IPS-18c (cell line): ENCODE measurements around the gene RGPD3.
"Not testable (repeated sequence)": the region's sequence is repeated elsewhere in the genome, so short reads cannot be mapped to it uniquely, and the experiment has no call there.

ENCODE experiments used
- H3K4me3 ChIP-seq: 2 replicates; pipeline ENCODE4 v1.7.0; 2013; ENCODE audit warnings: low read depth, mild to moderate bottlenecking, low read length, moderate library complexity; ENCODE audit not compliant: insufficient read depth
- H3K9me3 ChIP-seq: one replicate; pipeline ENCODE4 v1.6.1; 2013; ENCODE audit warnings: mild to moderate bottlenecking, low read length, moderate library complexity; ENCODE audit not compliant: control insufficient read depth, insufficient read depth

RGPD3 gene

DNA sequence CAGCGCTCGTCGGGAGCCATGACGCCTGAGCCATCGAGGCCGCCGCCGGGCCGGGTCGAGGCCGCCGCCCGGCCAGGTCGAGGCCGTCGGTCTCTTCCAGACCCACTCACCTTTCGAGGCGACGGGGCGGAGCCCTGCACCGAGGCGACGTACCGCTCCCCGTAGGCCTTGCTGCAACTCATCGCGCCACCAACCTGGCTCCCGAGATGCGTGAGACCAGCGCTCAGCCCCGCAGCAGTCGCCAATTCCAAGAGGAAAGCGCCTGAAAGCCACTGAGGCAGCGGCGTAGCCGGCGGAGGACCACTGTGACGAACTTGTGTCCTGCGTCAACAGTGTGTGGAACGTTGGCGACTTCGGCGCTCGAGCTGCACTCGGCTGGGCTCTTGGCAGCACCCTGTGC is at the start of gene RGPD3:
Gene RGPD3, minus strand, starts transcription at position 307 of the 400 bp plus-strand sequence. Its CDS starts 125 bp downstream, at position 182.
- H3K9me3 ChIP-seq = not testable (repeated sequence)

DNA sequence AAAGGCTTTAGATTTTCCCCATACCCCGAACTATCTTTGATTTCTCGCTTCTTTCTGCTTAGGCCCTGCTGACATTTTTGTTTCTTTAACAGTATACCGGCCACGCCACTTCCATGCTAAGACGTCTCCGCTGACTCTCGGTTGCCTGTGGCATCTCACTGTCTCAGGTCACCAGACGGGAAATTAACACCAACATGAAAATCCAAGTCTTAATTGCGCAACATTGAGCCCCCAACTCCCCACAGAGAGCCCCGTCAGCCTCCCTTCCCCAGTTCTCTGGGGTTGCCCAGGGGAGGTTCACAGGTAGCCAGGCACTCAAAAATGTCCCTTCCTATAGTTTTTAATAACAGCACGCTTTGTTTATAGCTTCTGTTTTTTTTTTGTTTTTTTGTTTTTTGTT is 49.1 kb upstream of the RGPD3 start:
- no peak overlapping the region for H3K4me3 ChIP-seq
- H3K9me3 ChIP-seq = no peaks in the 10 kb centered on the region

More for the DNA sequence above, at the start of gene RGPD3:
- not testable (repeated sequence) for H3K4me3 ChIP-seq

DNA sequence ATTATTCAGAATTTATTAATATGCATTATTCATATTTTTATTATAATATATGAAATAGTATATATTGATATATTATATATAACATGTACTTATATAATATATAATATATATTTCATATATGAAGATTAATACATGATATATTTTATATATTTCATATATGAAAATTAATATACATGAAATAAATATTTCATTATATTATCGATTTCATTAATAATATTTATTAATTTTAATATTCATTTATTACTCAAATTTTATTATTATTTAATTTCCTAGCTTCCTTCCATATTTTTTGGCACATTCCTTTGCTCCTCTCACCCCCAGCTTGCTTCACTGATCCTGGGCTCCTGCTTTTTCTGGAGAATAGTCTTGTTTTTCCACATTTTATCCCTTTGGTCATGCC is 48.7 kb upstream of the RGPD3 start:
- no peaks in the 10 kb centered on the region for H3K9me3 ChIP-seq
- no peak overlapping the region for H3K4me3 ChIP-seq

DNA sequence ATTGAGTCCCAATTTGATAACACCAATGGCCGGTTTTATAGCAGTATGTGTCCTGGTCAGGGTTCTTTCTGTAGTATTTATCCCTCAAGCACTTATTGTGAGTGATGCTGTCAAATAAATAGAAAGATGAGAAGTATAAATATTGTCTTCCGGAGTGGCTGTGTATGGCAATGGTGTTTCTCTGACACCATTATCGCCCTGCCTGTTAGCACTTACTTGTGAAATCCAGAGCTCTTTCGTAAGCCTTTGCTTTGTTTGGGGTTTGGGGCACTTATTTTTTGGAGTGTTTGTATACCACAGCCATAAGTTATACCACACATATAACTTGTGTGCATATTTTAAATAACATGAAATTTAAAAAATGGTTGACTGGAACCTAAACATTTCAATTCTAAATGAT is 48.2 kb upstream of the RGPD3 start:
- Histone ChIP-seq H3K4me3 (no peak overlapping the region), H3K9me3 (no peaks in the 10 kb centered on the region)

DNA sequence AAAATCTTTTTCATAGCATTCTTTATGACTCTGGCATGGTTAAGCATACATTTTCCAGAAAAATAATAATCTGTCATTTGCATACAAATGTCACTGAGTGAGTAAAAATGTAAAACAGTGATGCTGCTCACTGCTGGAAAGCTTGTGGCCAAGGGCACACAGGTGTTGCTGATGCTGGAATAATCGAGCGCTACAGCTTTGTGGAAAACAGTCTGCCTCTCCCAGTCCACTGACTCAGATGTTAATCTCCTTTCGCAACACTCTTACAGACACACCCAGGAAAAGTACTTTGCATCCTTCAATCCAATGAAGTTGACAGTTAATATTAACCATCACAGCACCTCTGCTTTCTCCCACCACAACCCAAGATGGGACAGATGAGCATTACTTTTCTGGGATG is 46.6 kb upstream of the RGPD3 start:
- H3K4me3 ChIP-seq, H3K9me3 ChIP-seq: not testable (repeated sequence)

DNA sequence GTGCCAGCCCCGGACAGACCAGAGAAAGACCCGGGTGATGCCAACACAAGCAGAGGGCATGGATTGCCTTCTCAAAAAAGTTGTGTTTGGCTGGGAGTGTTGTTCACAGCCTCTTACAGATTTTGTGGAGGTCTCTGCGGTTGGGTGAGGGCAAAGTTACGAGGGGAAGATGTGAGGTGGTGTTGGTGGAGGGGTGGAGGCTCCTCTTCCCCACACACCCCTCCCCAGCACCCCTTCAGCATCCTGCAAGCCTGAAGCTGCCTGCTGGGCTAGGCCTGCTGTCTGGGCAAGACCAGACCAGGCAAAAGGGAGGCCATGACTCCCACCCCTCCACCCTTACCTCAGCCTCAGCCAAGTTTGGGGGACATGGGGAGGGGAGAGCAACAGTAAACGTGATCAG is 45.2 kb upstream of the RGPD3 start:
- H3K9me3 ChIP-seq, H3K4me3 ChIP-seq: not testable (repeated sequence)

DNA sequence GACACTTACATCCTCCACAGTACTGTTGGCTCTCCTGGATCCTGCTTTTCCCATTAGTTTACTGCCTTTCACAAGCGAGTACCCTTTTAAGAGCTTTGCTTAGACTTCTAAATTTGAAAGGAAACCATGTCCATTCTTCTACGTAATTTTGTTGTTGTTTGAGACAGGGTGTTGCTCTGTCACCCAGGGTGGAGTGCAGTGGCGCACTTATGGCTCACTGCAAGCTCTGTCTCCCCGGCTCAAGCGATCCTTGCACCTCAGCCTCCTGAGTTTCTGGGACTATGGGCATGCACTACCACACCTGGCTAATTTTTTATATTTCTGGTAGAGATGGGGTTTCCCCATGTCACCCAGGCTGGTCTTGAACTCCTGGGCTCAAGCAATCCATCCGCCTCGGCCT is 43.7 kb upstream of the RGPD3 start:
- not testable (repeated sequence) for H3K9me3 ChIP-seq, H3K4me3 ChIP-seq

DNA sequence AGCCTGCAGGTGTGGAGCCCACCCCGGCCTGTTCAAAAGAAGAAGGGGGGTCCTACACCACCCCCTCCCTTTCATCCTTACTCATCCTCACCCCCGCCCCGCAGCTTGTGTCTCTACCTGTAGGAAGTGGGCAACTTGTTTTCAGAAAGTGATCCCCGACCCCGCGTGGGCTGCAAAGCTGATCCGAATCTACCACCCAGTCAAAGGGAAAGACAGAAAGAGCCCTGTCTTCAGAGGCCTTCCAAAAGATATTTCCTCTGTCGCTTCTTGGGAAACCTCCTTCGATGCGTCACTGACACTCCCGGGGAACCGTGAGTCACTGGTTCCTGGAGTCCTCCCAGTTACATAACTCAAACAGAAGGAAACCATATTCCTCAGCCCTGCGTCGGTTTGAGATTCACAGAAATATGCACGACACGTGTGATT is 43.3 kb upstream of the RGPD3 start:
- not testable (repeated sequence) for H3K4me3 ChIP-seq, H3K9me3 ChIP-seq

DNA sequence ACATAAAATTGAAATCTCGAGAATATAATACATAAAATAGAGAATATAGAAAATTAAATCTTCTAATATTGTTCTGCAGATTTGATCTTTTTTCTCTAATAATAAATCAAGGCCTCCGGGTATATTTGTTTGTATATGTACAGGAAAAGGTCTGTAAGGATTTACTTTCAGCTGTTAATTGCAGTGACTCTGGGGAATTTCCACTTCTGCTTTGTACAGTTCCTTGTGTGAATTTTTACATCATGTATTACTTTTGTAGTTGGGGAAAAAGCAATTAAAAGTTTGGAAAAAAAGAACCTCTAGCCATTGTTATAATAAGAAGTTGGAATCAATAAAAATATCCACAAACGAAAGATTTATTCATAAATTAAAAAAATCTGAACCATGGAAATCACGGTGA is 42.6 kb upstream of the RGPD3 start:
- not testable (repeated sequence) for H3K9me3 ChIP-seq, H3K4me3 ChIP-seq

DNA sequence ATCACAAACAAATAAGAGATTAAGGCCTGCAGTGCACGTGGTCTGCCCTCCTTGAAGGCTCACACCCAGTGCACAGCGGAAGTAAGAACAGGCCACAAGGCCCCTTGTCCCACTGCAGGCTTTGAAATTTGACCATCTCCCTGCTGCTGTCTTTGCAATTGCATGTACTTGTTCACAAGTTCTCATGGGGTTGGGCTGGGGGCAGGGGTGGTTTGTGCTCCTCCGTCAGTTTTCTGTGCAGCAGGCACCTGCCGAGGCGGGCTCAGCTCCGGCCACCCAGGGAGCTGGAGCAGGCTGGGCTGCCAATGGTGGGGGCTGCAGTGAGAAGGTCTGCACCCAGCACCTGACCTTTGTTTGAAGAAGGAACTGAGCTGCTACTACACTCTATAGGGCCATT is 41.2 kb upstream of the RGPD3 start:
- H3K4me3 ChIP-seq, H3K9me3 ChIP-seq: not testable (repeated sequence)

DNA sequence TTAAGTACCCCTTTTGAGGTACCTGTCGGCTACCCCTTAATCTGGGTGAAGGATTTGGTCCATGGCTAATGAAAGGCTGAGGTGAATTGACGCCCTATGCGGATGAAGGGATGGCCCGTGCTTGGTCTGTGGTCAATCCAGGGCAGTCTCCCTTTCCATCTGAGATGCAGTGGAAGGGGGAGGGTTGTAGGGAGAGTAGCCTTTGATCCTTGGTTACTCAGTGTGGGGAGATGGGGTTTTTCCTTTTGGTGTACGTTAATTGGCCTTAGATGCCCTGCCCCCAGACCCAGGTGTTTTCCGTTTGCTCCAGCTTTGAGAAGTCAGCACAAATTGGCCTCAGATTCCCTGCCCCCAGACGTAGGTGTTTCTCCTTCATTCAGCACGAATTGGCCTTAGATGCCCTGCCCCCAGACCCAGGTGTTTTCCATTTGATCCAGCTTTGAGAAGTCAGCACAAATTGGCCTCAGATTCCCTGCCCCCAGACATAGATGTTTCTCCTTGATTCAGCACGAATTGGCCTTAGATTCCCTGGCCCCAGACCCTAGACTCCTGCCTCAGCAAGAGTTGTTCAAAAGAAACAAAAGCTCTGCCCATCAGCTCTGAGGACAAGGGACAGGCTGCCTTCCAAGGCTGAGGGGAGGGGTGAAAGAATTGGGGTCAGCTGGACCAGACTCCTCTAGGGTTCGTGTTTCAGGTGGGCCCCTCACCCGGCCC is 40.6 kb upstream of the RGPD3 start:
- not testable (repeated sequence) for H3K9me3 ChIP-seq

DNA sequence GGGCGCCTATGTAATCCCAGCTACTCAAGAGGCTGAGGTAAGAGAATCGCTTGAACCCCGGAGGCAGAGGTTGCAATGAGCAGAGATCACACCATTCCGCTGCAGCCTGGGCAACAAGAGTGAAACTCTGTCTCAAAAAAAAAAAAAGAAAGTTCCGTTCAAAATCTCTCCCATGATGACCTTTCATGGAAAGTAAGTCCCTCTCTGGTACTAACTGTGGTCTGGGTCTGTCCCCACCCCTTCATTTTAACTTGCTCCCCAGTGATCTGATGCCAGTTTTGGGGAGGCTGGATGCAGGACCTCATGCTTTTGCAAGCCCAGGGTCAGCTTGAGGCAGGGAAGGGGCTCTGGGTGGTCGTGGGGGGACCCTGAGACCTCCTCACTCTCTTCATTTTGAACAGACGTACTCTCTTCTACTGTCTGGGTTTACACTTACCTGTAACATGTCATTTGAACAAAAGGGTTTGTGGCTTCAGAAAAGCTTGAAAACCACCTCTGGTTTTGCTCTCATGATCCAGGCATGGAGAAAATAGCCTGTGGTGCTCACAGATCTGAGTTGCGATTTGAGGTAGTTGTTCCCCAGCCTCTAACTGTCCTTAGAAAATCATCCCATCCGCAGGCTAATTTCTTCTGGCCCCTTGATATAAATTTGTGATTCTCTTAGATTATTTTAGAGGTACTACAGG is 37.9 kb upstream of the RGPD3 start:
- not testable (repeated sequence) for H3K9me3 ChIP-seq, H3K4me3 ChIP-seq

More for the DNA sequence above, 40.6 kb upstream of the RGPD3 start:
- H3K4me3 ChIP-seq = not testable (repeated sequence)

DNA sequence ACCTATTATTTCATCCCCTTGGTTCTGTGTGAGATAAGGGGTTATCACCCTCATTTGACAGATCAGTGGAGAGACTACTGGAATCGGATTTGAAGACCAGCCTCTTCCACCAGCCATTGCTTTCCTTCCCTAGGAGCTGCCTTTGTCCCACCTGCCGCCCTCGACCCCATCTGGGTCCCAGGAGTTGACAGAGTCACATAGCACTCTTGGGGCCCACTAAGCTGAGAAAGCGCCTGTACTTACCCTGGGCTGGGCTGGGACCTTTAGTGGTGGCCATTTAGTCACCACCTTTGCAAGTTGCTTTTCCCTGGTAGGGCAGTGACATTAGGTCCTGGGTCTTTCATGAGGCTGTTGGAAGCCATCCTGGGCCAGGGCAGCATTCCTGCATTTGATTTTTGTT is 36.6 kb upstream of the RGPD3 start:
- not testable (repeated sequence) for H3K4me3 ChIP-seq, H3K9me3 ChIP-seq

DNA sequence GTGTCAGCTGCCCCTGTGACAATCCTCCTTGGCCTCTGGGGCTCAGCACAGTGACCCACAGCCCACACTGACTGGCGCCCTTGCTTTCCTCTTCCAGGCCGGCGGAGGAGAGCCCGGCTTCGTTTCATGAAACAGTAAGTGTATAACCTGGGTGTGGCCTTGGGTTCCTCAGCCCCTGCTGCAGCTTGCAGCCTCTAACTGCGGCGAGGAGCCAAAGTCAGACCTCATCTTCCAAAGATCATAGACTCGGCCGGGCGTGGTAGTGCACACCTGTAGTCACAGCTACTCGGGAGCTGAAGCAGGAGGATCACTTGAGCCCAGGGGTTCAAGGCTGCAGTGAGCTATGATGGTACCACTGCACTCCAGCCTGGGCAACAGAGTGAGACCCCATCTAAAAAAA is 36.0 kb upstream of the RGPD3 start:
- not testable (repeated sequence) for H3K9me3 ChIP-seq, H3K4me3 ChIP-seq

DNA sequence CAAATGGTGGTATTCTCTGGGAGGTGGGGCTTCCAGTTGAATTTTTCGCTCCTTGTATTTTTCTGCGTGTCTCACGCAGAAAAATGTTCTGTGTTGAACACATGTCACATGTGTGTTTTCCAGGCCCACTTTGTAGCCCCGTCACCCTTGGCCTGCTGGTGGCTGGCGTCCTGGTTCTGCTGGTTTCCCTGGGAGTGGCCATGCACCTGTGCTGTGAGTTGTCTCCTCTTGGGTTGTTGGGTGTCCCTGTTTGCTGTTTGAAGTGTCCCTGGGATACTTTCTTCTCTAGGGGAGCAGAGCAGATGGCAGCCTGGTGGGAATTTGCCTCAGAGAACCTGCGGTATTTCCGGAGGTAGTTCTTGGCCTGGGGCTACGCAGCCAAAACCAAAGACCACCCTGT is 34.1 kb upstream of the RGPD3 start:
- H3K9me3 ChIP-seq, H3K4me3 ChIP-seq: not testable (repeated sequence)

DNA sequence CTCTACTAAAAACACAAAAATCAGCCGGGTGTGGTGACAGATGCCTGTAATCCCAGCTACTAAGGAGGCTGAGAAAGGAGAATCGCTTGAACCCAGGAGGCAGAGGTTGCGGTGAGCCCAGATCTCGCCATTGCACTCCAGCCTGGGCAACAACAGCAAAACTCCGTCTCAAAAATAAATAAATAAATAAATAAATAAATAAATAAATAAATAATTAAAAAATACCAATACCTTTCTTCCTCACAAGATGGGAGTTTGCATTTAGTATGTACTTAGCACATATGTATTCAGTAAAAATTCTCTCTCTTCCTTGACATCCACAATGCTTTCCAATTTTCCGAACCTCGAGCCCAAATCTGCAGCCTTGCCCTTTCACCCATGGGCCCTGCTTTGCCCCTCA is 32.1 kb upstream of the RGPD3 start:
- H3K9me3 ChIP-seq, H3K4me3 ChIP-seq: not testable (repeated sequence)

DNA sequence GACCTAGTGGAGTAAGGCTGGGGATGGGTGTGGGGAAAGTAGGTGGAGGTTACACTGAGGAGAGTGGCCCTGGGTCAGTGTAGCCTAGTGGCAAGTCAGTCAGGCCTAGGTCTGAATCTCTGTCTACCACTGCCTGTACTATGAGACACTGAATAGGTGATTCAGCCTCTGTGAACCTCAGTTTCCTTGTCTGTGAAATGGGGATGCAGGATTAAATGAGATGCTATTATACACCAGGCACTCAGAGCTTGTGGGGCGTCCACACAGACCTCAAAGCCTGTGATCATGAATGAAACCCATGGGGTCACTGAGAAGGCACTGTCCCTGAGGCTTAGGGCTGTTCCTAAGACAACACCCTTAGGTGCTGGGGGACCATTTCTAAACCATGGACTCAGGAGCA is 30.3 kb upstream of the RGPD3 start:
- not testable (repeated sequence) for H3K9me3 ChIP-seq, H3K4me3 ChIP-seq

DNA sequence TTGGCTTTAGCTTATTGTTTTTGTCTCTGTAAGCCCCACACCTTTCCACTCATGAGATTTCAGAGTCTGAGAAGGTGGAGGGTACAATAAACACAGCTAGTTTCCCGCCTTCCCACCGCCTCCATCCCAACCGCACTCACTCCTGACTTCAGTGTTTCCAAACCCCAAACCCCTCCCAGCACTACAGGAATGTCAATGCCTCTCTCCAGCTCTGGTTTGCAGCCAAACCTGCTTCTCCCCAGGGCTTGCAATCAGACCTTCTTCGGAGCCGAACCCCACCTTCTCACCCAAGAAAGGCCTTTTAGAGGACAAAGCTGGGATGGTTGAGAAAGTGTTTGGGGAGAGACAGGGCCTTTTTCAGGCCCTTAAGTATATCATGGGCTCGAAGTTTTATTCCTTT is 24.7 kb upstream of the RGPD3 start:
- H3K4me3 ChIP-seq, H3K9me3 ChIP-seq: not testable (repeated sequence)

DNA sequence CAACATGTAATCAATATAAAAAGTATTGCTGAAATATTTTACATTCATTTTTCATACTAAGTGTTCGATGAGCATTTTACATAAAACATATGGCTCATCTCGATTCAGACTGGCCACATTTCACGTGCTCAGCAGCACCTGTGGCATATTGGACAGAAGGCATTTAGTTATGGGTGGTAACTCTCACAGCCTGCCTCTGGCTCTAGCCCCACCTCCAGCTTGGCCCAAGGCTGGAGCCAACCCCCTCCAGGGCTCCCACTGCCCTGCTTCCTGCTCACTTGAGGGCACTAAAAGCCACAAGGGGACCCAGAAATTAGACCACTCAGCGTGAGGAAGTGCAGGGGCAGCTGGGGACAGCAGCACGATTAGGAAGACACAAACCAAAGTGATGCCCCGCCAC is 24.2 kb upstream of the RGPD3 start:
- not testable (repeated sequence) for H3K4me3 ChIP-seq, H3K9me3 ChIP-seq
